Measurements from ENCODE around the gene NCK2.
"Not testable (repeated sequence)": the region's sequence is repeated elsewhere in the genome, so short reads cannot be mapped to it uniquely, and the experiment has no call there.

The NCK2 gene

GRCh38 chr2:105737980-105738657 lies 6.6 kb upstream of the NCK2 start:
- DNase-seq, result no peak

- no peak for DNase-seq
Observed at GRCh38 chr2:105738658-105739241, 6.0 kb upstream of the NCK2 start.

- DNase-seq, result no peak
Observed at GRCh38 chr2:105739426-105739825, 5.3 kb upstream of the NCK2 start.

- no peak for DNase-seq
Observed at GRCh38 chr2:105739944-105740530, 4.7 kb upstream of the NCK2 start.

GRCh38 chr2:105741174-105741573 lies 3.5 kb upstream of the NCK2 start:
- DNase-seq, result no peak

GRCh38 chr2:105741617-105742016 lies 3.1 kb upstream of the NCK2 start:
- no peak for DNase-seq

- DNase-seq, result peak in 1 of 2 experiments; percentile 49
Observed at GRCh38 chr2:105744091-105744908, 412 bp upstream of the NCK2 start.

- DNase-seq, result no peak
Observed at GRCh38 chr2:105746177-105747080, 1.7 kb downstream of the NCK2 start.

- no peak for DNase-seq
Observed at GRCh38 chr2:105747254-105747894, 2.7 kb downstream of the NCK2 start.

GRCh38 chr2:105747991-105748390 lies 3.3 kb downstream of the NCK2 start:
- DNase-seq, result no peak

- DNase-seq, result no peak
Observed at GRCh38 chr2:105748566-105748965, 3.9 kb downstream of the NCK2 start.

GRCh38 chr2:105749583-105750400 lies 5.1 kb downstream of the NCK2 start:
- DNase-seq, result no peak

- no peak for DNase-seq
Observed at GRCh38 chr2:105750735-105751134, 6.0 kb downstream of the NCK2 start.

GRCh38 chr2:105751272-105751671 lies 6.6 kb downstream of the NCK2 start:
- no peak for DNase-seq

- no peak for DNase-seq
Observed at GRCh38 chr2:105752691-105753358, 8.1 kb downstream of the NCK2 start.

- no peak for DNase-seq
Observed at GRCh38 chr2:105753380-105753779, 8.7 kb downstream of the NCK2 start.

GRCh38 chr2:105754011-105754410 lies 9.3 kb downstream of the NCK2 start:
- no peak for DNase-seq

- DNase-seq, result no peak
Observed at GRCh38 chr2:105754994-105755393, 10.3 kb downstream of the NCK2 start.

- DNase-seq, result no peak
Observed at GRCh38 chr2:105755895-105756294, 11.2 kb downstream of the NCK2 start.

GRCh38 chr2:105756435-105756834 lies 11.7 kb downstream of the NCK2 start:
- DNase-seq, result no peak

- DNase-seq, result not testable (repeated sequence)
Observed at GRCh38 chr2:105756865-105757264, 12.2 kb downstream of the NCK2 start.

Measured in NCI-H446 (cell line).